DOHH2 (cell line): ENCODE measurements around the gene SLK.

Experiments
- H3F3A ChIP-seq: fragments of 200-600 bp; sonication (generic), shearing (Covaris generic); 2 replicates; pipeline ENCODE4 v1.6.0; 2016; ENCODE audit warnings: antibody characterized with exemption, mild to moderate bottlenecking; ENCODE audit not compliant: control insufficient read depth, insufficient read depth
- H3K27ac ChIP-seq: fragments of 200-600 bp; sonication (generic); 2 replicates; pipeline ENCODE4 v1.5.1; 2014; ENCODE audit warnings: low read depth, mild to moderate bottlenecking, low read length, moderate library complexity
- H3K27me3 ChIP-seq: fragments of 200-600 bp; sonication (generic); 2 replicates; pipeline ENCODE4 v1.6.1; 2014; ENCODE audit warnings: mild to moderate bottlenecking, low read length, mixed read lengths; ENCODE audit not compliant: control insufficient read depth
- H3K36me3 ChIP-seq: fragments of 200-600 bp; sonication (generic); 2 replicates; pipeline ENCODE4 v1.6.1; 2014; ENCODE audit warnings: mild to moderate bottlenecking, low read length, moderate library complexity, mixed read lengths; ENCODE audit not compliant: control insufficient read depth
- H3K4me1 ChIP-seq: fragments of 200-600 bp; sonication (generic); 2 replicates; pipeline ENCODE4 v1.6.1; 2014; ENCODE audit warnings: mild to moderate bottlenecking, low read length, mixed read lengths; ENCODE audit not compliant: control insufficient read depth
- H3K4me2 ChIP-seq: fragments of 200-600 bp; sonication (generic); 2 replicates; pipeline ENCODE4 v1.6.0; 2014; ENCODE audit warnings: mild to moderate bottlenecking, low read length, moderate library complexity
- H3K4me3 ChIP-seq: fragments of 200-600 bp; sonication (generic); 2 replicates; pipeline ENCODE4 v1.5.1; 2014; ENCODE audit warnings: mild to moderate bottlenecking, low read length, mixed read lengths
- H3K79me2 ChIP-seq: fragments of 200-600 bp; sonication (generic); 2 replicates; pipeline ENCODE4 v1.6.1; 2014; ENCODE audit warnings: mild to moderate bottlenecking, low read length, mixed read lengths; ENCODE audit not compliant: control insufficient read depth
- H3K9me2 ChIP-seq: fragments of 200-600 bp; sonication (generic); replicated peaks from 2 replicates; pipeline ENCODE4 v1.6.1; 2014; ENCODE audit warnings: mild to moderate bottlenecking, low read length, mixed read lengths; ENCODE audit not compliant: control insufficient read depth
- H3K9me3 ChIP-seq: fragments of 200-600 bp; sonication (generic); 2 replicates; pipeline ENCODE4 v1.6.1; 2014; ENCODE audit warnings: antibody characterized with exemption, low read length, mixed read lengths; ENCODE audit not compliant: control insufficient read depth, insufficient read depth
- H4K20me1 ChIP-seq: fragments of 200-600 bp; sonication (generic); 2 replicates; pipeline ENCODE4 v1.6.0; 2014; ENCODE audit warnings: low read depth, mild to moderate bottlenecking, antibody characterized with exemption, low read length, moderate library complexity; ENCODE audit not compliant: control insufficient read depth, insufficient read depth
- EZH2phosphoT487 ChIP-seq: fragments of 200-600 bp; sonication (generic); IDR thresholded peaks from 2 replicates; pipeline ENCODE4 v1.6.1; 2017; ENCODE audit warnings: borderline replicate concordance, mild to moderate bottlenecking, antibody characterized with exemption, low read length, moderate library complexity, mixed read lengths
- TF ChIP-seq, protein P1 (sequence below): fragments of 200-600 bp; sonication (generic); IDR thresholded peaks from one replicate; pipeline ENCODE4 v1.5.1; 2014; ENCODE audit warnings: antibody characterized with exemption, mild to moderate bottlenecking, low read depth, low read length; ENCODE audit not compliant: poor library complexity, severe bottlenecking

Gene SLK

DNA sequence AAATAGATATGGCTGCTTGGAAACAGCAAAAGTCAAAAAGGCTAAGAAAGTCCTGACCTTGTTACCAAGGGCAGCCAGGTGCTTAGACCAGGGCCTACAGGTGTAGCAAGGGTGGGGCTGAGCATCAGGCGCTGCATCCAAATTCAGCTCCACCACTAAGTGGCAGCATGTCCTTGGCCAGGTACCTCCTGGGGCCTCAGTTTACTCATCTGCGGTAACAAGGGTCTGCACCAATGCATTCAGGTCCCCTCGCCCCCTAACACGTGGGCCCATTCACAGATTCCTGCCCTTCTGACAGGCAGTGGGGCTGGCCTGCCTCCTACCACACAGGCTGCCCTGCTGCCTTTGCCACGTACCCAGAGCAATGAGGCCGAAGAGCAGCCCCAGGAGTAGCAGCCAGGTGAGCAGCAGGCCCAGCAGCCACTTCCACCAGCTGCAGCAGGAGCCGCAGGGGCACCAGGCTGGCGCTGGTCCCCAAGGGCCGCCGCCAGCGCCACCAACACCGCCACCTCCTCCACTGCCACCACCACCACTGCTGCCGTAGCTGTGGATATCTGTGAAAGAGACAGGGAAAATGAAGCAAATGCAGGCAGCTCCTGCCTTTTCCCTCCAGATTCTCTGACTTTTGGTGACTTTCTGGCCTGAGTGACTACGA lies 89.8 kb downstream of the SLK start:
- Histone ChIP-seq H3K27ac (no peak overlapping the region), H3K79me2 (no peaks in the 10 kb centered on the region), H3K4me3 (no peak overlapping the region), H3K27me3 (no peaks in the 10 kb centered on the region), H3F3A (no peaks in the 10 kb centered on the region), H3K4me2 (no peak overlapping the region), H3K9me2 (no peaks in the 10 kb centered on the region), H3K9me3 (no peaks in the 10 kb centered on the region), H3K36me3 (no peaks in the 10 kb centered on the region), H3K4me1 (no peaks in the 10 kb centered on the region), H4K20me1 (no peaks in the 10 kb centered on the region)
- TF ChIP-seq, protein P1, sequence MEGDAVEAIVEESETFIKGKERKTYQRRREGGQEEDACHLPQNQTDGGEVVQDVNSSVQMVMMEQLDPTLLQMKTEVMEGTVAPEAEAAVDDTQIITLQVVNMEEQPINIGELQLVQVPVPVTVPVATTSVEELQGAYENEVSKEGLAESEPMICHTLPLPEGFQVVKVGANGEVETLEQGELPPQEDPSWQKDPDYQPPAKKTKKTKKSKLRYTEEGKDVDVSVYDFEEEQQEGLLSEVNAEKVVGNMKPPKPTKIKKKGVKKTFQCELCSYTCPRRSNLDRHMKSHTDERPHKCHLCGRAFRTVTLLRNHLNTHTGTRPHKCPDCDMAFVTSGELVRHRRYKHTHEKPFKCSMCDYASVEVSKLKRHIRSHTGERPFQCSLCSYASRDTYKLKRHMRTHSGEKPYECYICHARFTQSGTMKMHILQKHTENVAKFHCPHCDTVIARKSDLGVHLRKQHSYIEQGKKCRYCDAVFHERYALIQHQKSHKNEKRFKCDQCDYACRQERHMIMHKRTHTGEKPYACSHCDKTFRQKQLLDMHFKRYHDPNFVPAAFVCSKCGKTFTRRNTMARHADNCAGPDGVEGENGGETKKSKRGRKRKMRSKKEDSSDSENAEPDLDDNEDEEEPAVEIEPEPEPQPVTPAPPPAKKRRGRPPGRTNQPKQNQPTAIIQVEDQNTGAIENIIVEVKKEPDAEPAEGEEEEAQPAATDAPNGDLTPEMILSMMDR = no peak
- no peak for TF ChIP-seq EZH2phosphoT487

DNA sequence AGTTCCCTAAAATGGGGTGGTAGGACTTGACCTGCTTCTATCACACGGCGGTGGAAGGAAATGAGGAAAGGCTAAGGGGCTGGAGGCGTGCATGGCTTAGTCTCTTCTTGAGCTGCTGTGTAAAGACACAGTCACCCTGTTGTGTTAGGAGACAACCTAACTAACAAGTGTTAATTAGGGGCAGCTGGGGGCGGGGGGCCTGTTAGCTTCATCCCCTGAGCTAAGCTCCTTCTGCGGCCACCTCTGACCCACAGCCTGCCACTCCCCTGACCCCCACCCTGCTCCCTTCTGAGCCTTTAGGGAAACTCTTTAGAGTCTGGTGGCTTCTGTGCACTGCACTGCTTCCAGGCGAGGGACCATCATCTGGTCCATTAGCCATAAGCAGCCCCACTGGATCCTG lies 90.8 kb downstream of the SLK start:
- Histone ChIP-seq H3K4me1 (no peaks in the 10 kb centered on the region), H3K4me3 (no peak overlapping the region), H3K4me2 (no peak overlapping the region), H3K9me3 (no peaks in the 10 kb centered on the region), H4K20me1 (no peaks in the 10 kb centered on the region), H3K36me3 (no peaks in the 10 kb centered on the region), H3K27ac (no peak overlapping the region), H3K27me3 (no peaks in the 10 kb centered on the region), H3K9me2 (no peaks in the 10 kb centered on the region), H3K79me2 (no peaks in the 10 kb centered on the region), H3F3A (no peaks in the 10 kb centered on the region)
- TF ChIP-seq, protein P1 = no peak
- TF ChIP-seq EZH2phosphoT487 = no peak

DNA sequence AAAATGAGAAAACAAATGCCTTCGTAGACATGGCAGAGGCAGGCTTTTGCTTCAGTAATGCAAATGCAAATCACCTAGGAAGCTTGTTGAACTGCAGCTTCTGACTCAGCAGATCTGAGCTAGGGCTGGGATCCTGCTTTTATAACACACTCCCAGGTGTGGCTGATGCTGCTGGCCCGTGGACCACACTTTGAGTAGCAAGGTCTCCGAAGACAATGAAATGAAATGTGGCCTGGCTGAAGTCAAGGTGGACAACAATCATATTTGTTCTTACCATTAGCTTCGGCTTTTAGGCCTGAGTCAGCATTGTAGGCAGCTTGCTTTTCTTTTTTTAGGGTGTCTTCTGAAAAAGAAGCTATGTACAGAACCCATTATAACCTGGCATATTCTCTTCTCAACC lies 92.4 kb downstream of the SLK start:
- no peaks in the 10 kb centered on the region; the same call in 1 of the 2 replicates for H3K9me2 ChIP-seq
- TF ChIP-seq, protein P1 = no peak
- no peak for TF ChIP-seq EZH2phosphoT487
- no peaks in the 10 kb centered on the region for H4K20me1 ChIP-seq
- H3K4me1 ChIP-seq = no peaks in the 10 kb centered on the region
- no peaks in the 10 kb centered on the region for H3K27me3 ChIP-seq
- H3K79me2 ChIP-seq = no peaks in the 10 kb centered on the region
- no peak overlapping the region for H3K27ac ChIP-seq
- H3K36me3 ChIP-seq = no peaks in the 10 kb centered on the region
- no peaks in the 10 kb centered on the region for H3K9me3 ChIP-seq
- H3K4me2 ChIP-seq = no peak overlapping the region
- H3K4me3 ChIP-seq = no peak overlapping the region
- no peaks in the 10 kb centered on the region for H3F3A ChIP-seq
